ENCODE measurements around the gene VARS2.

The VARS2 gene

GRCh38 chr6:30928677-30929076 lies 14.6 kb downstream of the VARS2 start:
- Histone ChIP-seq H3K36me3 (ENCODE audit: control insufficient read depth in 2 of 2, insufficient read depth in 1 of 2, low read length in 2 of 2) (peaks cover 10 to 44% of the 10 kb centered on the region in 2 experiments; a peak in 2 of 3 replicates), H3K4me3 (ENCODE audit: low read depth, low read length) (no peak overlapping the region), H3K9me3 (ENCODE audit: control insufficient read depth, insufficient read depth, low read depth, low read length) (no peaks in the 10 kb centered on the region), H3K4me1 (ENCODE audit: control insufficient read depth, insufficient read depth, low read length) (no peaks in the 10 kb centered on the region), H3K27ac (ENCODE audit: extremely low read depth, low read depth, low read length) (no peak overlapping the region)
- ChIA-PET POLR2A (interaction anchor here (1.5 kb wide), 1 partner anchor 10 kb away, joined by 5 read pairs; no protein-coding TSS in a partner anchor), CTCF (interaction anchor here (0.6 to 2.9 kb wide), 3 partner anchors 13 to 142 kb away, joined by 3 to 15 read pairs (median 4); no protein-coding TSS in a partner anchor)
- TF ChIP-seq ZNF366 (tag by site-specific recombination; conservative IDR thresholded peaks at IDR 0.05): no peak
- no peak for TF ChIP-seq ZNF10 (tag by site-specific recombination; IDR thresholded peaks at IDR 0.05)
- TF ChIP-seq ZSCAN16 (tag by site-specific recombination; IDR thresholded peaks at IDR 0.05): no peak
- TF ChIP-seq ZNF707 (tag by site-specific recombination; IDR thresholded peaks at IDR 0.05): no peak
- no peak for TF ChIP-seq PRDM4 (tag by site-specific recombination; IDR thresholded peaks at IDR 0.05)
- no peak for TF ChIP-seq OVOL3 (tag by site-specific recombination; IDR thresholded peaks at IDR 0.05)
- no peak for TF ChIP-seq ZNF658 (tag by site-specific recombination; IDR thresholded peaks at IDR 0.05)
- TF ChIP-seq HOXD13 (CRISPR knock-in tag; IDR thresholded peaks at IDR 0.05; ENCODE audit: borderline replicate concordance): no peak
- TF ChIP-seq ZNF398 (tag by site-specific recombination; IDR thresholded peaks at IDR 0.05): no peak
- no peak for TF ChIP-seq ZNF175 (tag by site-specific recombination; IDR thresholded peaks at IDR 0.05)
- TF ChIP-seq ZBTB17 (tag by site-specific recombination; IDR thresholded peaks at IDR 0.05): no peak
- TF ChIP-seq AEBP2 (tag by site-specific recombination; IDR thresholded peaks at IDR 0.05; ENCODE audit: borderline replicate concordance): no peak
- no peak for TF ChIP-seq BCL6B (tag by site-specific recombination; IDR thresholded peaks at IDR 0.05)
- TF ChIP-seq ZNF645 (tag by site-specific recombination; IDR thresholded peaks at IDR 0.05): no peak
- TF ChIP-seq GLIS1 (tag by site-specific recombination; IDR thresholded peaks at IDR 0.05): no peak
- no peak for TF ChIP-seq SALL2 (tag by site-specific recombination; IDR thresholded peaks at IDR 0.05; ENCODE audit: borderline replicate concordance)

- H3K4me1 ChIP-seq (ENCODE audit: control insufficient read depth, insufficient read depth, low read length): no peaks in the 10 kb centered on the region
- ChIA-PET CTCF (interaction anchor here (0.8 to 2.9 kb wide), 4 partner anchors 12 to 149 kb away, joined by 3 to 15 read pairs (median 4); no protein-coding TSS in a partner anchor), POLR2A (interaction anchor here (0.6 to 1.1 kb wide), 2 partner anchors 84 to 149 kb away, joined by 3 read pairs; no protein-coding TSS in a partner anchor)
- no peaks in the 10 kb centered on the region for H3K9me3 ChIP-seq (ENCODE audit: control insufficient read depth, insufficient read depth, low read depth, low read length)
- H3K27ac ChIP-seq (ENCODE audit: extremely low read depth, low read depth, low read length): no peak overlapping the region
- peaks cover 10 to 27% of the 10 kb centered on the region in 2 experiments; a peak in 2 of 3 replicates for H3K36me3 ChIP-seq (ENCODE audit: control insufficient read depth in 2 of 2, insufficient read depth in 1 of 2, low read length in 2 of 2)
- no peak overlapping the region for H3K4me3 ChIP-seq (ENCODE audit: low read depth, low read length)
- TF ChIP-seq ZBTB20 (tag by site-specific recombination; IDR thresholded peaks at IDR 0.05) (no peak), ZNF558 (tag by site-specific recombination; IDR thresholded peaks at IDR 0.05) (no peak), ELK4 (IDR thresholded peaks at IDR 0.05; ENCODE audit: borderline replicate concordance, low read depth, low read length) (no peak), ZNF791 (tag by site-specific recombination; IDR thresholded peaks at IDR 0.05) (no peak), KLF17 (tag by site-specific recombination; IDR thresholded peaks at IDR 0.05) (no peak), ZNF529 (tag by site-specific recombination; IDR thresholded peaks at IDR 0.05; ENCODE audit: insufficient replicate concordance) (no peak), PRDM1 (tag by site-specific recombination; IDR thresholded peaks at IDR 0.05) (no peak), KLF8 (tag by site-specific recombination; IDR thresholded peaks at IDR 0.05) (no peak), WT1 (tag by site-specific recombination; IDR thresholded peaks at IDR 0.05) (no peak), ZNF548 (tag by site-specific recombination; IDR thresholded peaks at IDR 0.05) (no peak)
These were observed 16.5 kb downstream of the VARS2 start for GRCh38 chr6:30930506-30930905.
